ENCODE data around the gene ITGB1BP2. TPM values are rescaled to one million over a fixed set of nuclear protein-coding genes. Genes with fewer than 3 reads are reported as not detected.
"Not testable (repeated sequence)": the region's sequence is repeated elsewhere in the genome, so short reads cannot be mapped to it uniquely, and the experiment has no call there.

ITGB1BP2 gene
- total RNA-seq = 3.5 and 6.5 TPM in 2 replicates

- no peak within 1 kb of the TSS for H3K4me3 ChIP-seq (ENCODE audit: low read depth, low read length)
- TF ChIP-seq CTCF (IDR thresholded peaks at IDR 0.05; ENCODE audit: insufficient read depth, low read depth, low read length) = no peak
- peak; percentile 68 for DNase-seq (ENCODE audit: low read depth)
Observed at GRCh38 chrX:71301195-71301924, at the start of gene ITGB1BP2. ITGB1BP2 (plus strand) TSS chrX:71301750; CDS start chrX:71301807, 57 bp downstream.

GRCh38 chrX:71252221-71252620 lies 49.3 kb upstream of the ITGB1BP2 start:
- H3K4me3 ChIP-seq (ENCODE audit: low read depth, low read length) = peak overlapping the region; percentile 84
- TF ChIP-seq CTCF (IDR thresholded peaks at IDR 0.05; ENCODE audit: insufficient read depth, low read depth, low read length) = no peak
- no peak for DNase-seq (ENCODE audit: low read depth)

- DNase-seq (ENCODE audit: low read depth) = peak; percentile 18
- peak overlapping the region; percentile 84 for H3K4me3 ChIP-seq (ENCODE audit: low read depth, low read length)
- peak; percentile 45 for TF ChIP-seq CTCF (IDR thresholded peaks at IDR 0.05; ENCODE audit: insufficient read depth, low read depth, low read length)
Observed at GRCh38 chrX:71253253-71254091, 48.1 kb upstream of the ITGB1BP2 start.

- TF ChIP-seq CTCF (IDR thresholded peaks at IDR 0.05; ENCODE audit: insufficient read depth, low read depth, low read length) = no peak
- H3K4me3 ChIP-seq (ENCODE audit: low read depth, low read length) = peak within 1 kb of the TSS; percentile 84
- peak; percentile 80 for DNase-seq (ENCODE audit: low read depth)
Observed at GRCh38 chrX:71254092-71254963, 47.2 kb upstream of the ITGB1BP2 start, which contains the start of gene ZMYM3. ZMYM3 (minus strand) TSS chrX:71254140; CDS start chrX:71253255, 885 bp downstream.

GRCh38 chrX:71256051-71256450 lies 45.5 kb upstream of the ITGB1BP2 start:
- peak; percentile 49 for DNase-seq (ENCODE audit: low read depth)
- no peak for TF ChIP-seq CTCF (IDR thresholded peaks at IDR 0.05; ENCODE audit: insufficient read depth, low read depth, low read length)

GRCh38 chrX:71256856-71257255 lies 44.7 kb upstream of the ITGB1BP2 start:
- TF ChIP-seq CTCF (IDR thresholded peaks at IDR 0.05; ENCODE audit: insufficient read depth, low read depth, low read length) = no peak
- no peak overlapping the region for H3K4me3 ChIP-seq (ENCODE audit: low read depth, low read length)
- DNase-seq (ENCODE audit: low read depth) = peak; percentile 8

More at GRCh38 chrX:71256051-71256450, 45.5 kb upstream of the ITGB1BP2 start:
- no peak overlapping the region for H3K4me3 ChIP-seq (ENCODE audit: low read depth, low read length)

- not testable (repeated sequence) for DNase-seq (ENCODE audit: low read depth); H3K4me3 ChIP-seq (ENCODE audit: low read depth, low read length)
Observed at GRCh38 chrX:71268624-71269023, 32.9 kb upstream of the ITGB1BP2 start.
